ENCODE results near the gene RELT. TPM values are rescaled to one million over a fixed set of nuclear protein-coding genes. Genes with fewer than 3 reads are reported as not detected.
"Not testable (repeated sequence)": the region's sequence is repeated elsewhere in the genome, so short reads cannot be mapped to it uniquely, and the experiment has no call there.

Gene RELT
- polyA plus RNA-seq, 1 donor: 3.5 TPM

DNA sequence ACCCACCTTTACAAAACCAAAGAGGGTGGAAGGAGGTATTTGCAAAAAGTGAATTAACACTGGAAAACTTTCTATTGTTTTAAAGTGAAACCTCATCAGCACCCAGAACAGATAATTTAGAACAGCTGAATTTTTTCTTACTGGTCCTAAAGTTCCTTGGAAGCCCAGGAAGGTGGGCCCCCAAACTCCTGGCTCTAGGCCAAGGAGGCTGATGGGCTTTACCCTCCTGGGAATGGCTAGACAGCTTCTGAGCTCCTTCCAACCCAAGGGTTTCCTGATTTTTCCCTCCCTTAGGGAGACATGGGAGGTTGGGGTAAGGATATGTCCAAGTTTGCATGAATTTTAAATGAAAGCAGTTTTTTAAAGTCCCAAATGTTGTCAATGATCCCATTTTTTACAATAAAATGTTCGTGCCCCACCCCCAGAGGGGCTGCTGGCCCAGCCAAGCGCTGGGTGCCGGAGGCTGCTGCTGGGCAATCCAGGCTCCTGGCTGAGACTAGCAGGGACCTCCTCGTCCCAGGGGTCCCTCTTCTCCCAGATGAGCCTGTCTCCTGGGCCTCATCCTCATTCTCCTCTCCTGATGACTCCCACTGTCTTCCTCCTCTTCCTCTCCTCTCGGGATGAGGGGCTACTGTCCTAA lies 28.4 kb downstream of the RELT start:
- no peak for DNase-seq

DNA sequence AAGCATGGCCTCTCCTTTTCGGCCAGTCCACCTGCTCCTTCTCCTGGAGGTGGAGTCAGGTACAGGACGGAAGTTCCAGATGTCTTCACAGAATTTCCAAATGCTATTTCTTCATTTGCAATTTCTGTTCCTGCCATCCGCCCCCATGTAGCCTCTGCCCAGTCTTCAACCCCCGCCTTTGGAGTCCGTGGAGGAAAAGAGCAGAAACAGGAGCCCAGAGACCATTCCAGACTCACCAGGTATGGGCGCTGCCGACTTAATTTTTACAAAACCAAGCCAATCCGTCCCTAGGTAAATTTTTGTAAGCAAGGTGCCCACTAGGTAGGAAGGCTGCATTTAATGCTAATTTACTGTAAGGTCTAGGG lies 28.9 kb downstream of the RELT start:
- no peak for DNase-seq

DNA sequence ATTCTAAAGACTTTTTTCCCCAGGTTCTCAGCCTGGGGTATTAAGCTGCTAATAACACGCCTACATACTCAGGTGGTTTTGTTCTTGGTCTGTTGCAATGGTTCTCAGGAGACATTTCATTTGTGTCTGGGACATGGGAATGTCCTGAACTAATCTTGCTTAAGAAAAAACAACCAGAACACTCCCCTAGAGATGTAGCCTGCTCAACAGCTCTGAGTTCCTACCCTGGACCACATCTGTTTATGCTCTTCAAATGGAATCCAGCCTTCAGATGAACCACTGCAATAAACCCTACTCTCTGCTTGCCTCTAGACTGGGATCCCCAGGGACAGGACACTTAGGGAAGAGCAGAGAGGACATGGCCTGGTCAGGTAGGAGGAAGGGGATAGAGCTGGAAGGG lies 29.9 kb downstream of the RELT start:
- DNase-seq: no peak

- no peak for DNase-seq
Measured at GRCh38 chr11:73406619-73407018, 30.4 kb downstream of the RELT start.

DNA sequence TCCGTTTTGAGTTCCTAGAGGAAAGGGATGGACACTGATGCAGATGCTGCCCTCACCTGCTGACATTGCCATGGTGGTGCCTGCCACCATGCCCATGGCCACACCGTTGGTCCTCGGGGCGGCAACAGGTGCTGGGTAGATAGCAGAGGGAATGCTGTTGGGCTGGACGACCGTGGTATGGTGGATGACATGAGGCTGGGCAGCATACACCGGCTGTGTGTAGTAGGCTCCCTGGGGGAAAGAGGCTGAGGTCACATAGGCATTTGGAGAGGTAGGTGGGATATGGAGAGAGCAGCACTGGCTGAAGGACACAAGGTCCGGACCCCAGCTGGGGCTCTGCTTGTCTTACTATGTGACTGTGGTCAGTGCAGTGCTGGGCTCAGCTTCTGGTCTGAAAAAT lies 33.2 kb downstream of the RELT start:
- no peak for DNase-seq

GRCh38 chr11:73410627-73411026 lies 34.4 kb downstream of the RELT start:
- DNase-seq: no peak

DNA sequence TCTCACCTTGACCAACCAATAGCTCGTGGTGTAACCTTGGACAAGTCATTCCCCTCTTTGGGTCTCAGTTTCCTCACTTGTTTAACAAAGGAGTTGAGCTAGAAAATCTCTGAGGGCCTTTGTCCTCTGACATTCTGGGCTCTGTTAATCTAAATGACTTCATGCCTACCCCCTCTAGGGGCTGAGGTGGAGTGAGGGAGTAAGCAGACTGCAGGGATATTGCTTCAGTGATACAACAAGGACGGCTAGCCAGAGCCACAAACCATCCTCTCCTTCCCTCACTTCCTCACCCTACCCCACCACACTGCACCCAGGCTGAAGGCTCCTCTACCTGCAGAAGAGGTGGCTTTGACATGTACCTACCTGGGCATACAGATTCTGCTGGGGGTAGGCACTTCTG lies 34.8 kb downstream of the RELT start:
- no peak for DNase-seq

DNA sequence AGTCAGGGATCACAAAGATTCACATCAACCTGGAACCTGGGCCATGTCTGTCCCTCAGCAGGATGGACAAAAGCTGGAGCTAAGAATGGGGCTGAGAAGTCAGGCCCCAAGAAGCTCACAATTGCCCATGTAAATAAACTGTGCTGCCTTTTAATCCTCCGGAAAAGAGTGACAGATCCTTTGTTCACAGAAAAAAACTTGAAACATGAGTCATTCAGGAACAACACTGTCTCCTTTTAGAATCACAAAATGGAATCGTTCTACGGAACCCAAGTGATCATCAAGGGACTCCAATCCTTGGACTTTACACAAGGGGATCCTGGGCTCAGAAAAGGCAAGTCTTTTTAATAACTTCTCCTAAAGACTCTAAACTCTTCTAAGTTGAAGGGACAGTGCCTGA lies 36.1 kb downstream of the RELT start:
- DNase-seq: no peak

GRCh38 chr11:73413256-73413655 lies 37.1 kb downstream of the RELT start:
- DNase-seq: no peak

DNA sequence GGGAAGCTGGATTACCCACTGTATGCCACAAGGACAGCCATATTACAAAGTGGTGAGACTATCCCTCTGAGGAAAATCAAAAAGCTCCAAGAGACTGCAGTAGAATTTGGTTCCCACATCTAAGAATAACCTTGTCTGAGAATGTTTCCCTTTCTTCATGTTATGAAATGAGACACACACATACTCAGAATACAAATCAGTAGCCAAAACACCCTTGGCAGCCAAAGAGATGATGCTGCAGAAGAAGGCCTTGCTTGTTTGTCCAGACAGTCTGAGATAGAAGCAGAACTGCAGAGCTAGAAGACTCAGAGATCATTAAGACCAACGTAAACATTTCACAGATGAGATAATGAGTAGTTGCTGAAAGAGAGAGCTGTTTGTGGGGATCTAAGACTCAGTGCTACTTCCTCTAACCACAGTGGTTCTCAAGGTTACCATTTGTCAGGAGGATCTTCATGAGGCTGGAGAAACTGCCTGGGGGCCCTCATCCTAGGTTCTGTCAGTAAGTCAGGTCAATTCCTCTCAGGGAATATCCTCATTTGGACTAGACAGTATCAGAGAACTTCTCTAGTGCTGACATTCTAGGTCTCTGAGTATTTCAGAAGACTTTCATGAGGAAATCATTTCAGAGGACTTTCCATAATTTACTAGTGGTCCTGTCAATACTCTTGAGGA lies 38.9 kb downstream of the RELT start:
- no peak for DNase-seq

- DNase-seq: no peak
Measured at GRCh38 chr11:73415854-73416615, 39.8 kb downstream of the RELT start.

DNA sequence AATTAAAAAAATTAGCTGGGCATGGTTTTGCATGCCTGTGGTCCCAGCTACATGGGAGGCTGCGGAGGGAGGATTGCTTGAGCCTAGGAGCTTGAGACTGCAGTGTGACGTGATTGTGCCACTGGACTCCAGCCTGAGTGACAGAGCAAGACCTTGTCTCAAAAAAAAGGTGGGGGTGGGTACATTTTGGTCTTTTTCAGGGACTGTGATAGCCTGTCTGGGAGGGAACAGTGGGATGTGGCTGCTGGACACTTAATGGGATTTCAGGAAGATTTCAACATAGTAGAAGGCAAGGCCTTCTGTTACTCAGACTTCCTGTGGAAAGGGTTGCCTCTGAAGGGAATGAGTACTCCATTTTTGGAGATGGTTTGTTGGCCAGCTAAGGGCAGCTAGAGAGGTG lies 40.6 kb downstream of the RELT start:
- DNase-seq: no peak

- DNase-seq: no peak
Measured at GRCh38 chr11:73420136-73420535, 43.9 kb downstream of the RELT start.

DNA sequence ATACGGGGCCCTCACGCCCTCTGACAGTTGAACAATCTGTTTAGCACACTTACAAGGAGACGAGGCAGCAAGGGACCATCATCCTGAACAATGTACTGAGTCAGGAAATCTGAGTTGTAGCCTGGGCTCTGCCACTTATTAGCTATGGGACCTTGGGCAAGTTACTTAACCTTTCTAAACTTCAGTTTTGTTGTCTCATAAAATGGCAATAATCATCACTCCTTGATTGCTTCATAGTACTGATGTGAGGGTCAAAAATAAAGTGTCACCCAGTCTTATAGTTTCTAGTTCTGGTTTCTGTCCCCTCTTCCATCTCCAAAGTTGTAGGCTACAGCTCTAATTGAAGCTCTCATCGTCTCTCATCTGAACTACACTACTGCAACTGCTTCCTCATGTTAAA lies 46.7 kb downstream of the RELT start:
- no peak for DNase-seq

- DNase-seq: no peak
Measured at GRCh38 chr11:73423506-73423905, 47.3 kb downstream of the RELT start.

DNA sequence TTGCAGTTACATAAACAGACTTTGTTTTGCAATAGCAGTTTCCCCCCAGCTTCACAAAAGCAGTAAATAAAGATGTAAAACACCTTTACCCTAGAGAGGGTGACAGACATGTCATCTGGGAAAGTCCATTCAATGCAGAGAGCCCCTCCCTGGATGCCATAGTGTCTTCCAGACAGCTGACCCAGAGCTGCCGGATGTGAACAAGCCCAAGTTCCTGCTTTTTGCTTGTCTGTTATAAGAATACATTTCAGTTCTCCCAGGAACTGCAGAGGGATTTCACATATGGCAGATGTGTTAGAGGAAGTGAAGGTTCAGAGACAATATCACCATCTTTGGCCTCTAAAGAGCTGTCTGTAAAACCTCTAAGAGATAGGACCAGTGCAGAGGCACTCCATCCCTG lies 48.9 kb downstream of the RELT start:
- DNase-seq: no peak

GRCh38 chr11:73426219-73426850 lies 50.1 kb downstream of the RELT start:
- no peak for DNase-seq

- DNase-seq: no peak
Measured at GRCh38 chr11:73428227-73428626, 52.0 kb downstream of the RELT start.

- no peak for DNase-seq
Measured at GRCh38 chr11:73428699-73429098, 52.5 kb downstream of the RELT start.

DNA sequence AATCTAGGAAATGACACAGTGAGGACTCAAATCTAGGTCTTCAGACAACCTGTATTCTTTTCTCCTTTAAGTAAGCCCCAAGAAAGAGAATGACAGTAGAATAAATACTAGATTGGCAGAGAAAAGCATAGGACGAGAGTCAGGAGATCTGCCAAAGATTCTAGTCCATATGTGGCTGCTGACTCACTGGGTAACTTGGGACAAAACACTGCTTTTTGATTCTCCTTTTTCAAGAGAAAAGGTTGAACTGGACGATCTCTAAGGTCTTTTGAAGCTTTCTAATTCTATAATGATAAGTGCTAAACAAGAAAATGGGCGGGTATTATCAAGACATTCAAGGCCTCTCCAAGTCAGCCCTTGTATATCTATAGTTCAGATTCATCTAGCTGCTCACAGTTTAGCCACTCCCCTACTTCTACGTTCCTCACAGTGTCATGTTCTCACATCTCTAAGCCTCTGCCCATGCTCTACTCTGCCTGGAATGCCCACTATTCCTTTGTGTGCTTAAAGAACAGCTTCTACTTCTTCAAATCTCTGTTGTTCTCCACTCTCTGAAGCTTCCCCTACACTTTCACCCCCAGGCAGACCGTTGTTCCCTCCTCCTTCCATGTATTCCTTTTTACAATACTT lies 53.0 kb downstream of the RELT start:
- no peak for DNase-seq

- no peak for DNase-seq
Measured at GRCh38 chr11:73430326-73430725, 54.1 kb downstream of the RELT start.

DNA sequence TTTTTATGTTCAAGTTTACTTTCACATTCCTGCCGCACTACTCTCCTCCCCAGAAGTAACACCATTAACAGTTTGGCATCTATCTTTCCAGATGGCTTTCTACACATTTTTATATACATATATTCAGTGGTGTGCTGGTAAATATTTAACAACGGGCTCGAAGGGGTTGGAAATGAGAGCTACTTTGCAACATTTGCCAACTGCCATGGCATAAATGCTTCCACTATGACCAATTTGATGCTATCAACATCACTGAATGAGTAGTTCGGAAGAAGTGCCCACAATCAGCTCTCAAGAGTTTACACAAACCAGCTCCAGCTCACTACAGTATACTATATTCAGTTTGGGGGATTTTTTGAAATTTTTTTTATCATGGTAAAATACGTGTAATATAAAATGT lies 55.2 kb downstream of the RELT start:
- no peak for DNase-seq

DNA sequence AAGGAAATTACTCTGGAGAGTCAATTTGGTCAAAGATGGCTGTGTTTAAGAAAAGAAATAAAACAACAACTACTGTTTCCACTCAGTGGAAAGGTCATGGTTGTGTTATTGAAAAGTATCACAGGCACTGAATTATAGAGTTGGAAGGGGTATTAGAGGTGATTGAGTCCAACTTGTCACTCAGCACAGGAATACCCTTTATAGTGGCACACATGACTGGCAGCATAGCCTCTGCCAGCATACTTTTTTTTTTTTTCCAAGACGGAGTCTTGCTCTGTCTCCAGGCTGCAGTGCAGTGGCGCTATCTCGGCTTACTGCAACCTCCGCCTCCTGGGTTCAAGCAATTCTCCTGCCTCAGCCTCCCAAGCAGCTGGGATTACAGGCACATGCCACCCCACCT lies 60.7 kb downstream of the RELT start:
- not testable (repeated sequence) for DNase-seq

Measured in left kidney (tissue), 2 donors.